T1000 (cell line): Measurements from ENCODE around the gene ATF6.
"Not testable (repeated sequence)": the region's sequence is repeated elsewhere in the genome, so short reads cannot be mapped to it uniquely, and the experiment has no call there.

Experiments used
- DNase-seq: peaks from one replicate; lab custom pipeline; 2025; ENCODE audit warnings: mixed read lengths; lab: John Stamatoyannopoulos, UW

Gene ATF6

DNA sequence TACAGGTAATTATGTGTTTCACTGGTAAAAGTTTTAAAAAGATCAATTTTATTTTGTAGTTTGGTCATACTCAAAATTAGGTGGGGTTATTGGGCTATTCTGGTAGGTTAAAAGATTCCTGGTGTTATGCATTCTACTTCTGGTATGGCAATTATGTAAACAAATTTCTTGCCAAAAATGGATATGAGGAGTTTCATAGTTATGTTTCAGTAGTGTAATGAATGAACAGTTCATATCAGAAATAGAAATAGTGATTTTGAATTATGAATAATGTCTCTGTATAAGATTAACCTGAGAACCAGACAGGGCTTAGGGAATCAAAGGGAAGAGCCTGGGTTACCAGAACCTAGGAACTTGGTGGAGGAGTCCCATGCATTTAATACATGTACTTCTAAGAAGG, 15.9 kb downstream of the ATF6 start:
- DNase-seq = no peak

DNA sequence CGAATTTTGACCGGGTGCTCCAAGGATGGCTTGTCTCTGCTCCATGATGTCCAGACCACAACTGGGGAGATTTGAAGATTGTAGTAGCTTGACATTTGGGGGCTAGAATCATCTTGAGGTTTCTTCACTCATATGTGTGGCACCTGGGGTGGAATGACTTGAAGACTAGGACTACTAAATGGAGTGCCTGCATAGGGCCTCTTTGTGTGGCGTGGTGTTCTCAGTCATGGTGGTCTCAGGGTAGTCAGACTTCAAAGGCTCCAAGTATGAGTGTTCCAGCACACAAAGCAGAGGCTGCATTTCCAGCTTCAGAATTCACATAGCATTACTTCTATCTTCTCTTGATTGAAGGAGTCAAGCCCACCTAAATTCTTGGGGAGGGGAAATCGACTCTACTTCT, 16.8 kb downstream of the ATF6 start:
- DNase-seq = no peak

DNA sequence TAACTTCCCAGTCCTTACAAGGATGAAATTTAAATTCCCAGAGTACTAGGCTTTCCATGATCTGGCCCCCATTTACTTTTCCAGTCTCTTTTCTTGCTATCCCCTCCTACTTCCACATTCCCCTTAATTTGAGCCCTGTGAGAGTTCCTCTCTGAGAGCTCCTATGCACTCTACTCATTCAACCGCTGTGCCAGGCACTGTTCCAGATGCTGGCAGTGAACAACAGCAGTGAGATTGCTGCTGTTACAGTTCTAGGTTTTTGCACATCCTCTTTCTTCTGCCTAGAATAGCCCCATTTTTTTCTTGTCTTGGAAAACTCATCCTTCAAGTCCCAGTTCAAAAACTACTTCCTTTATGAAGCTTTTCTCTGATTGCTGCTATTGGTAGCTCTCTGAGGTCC, 18.8 kb downstream of the ATF6 start:
- DNase-seq = no peak

GRCh38 chr1:161787355-161787754, 21.2 kb downstream of the ATF6 start:
- no peak for DNase-seq

- DNase-seq = no peak
Measured at GRCh38 chr1:161790587-161791317, 24.6 kb downstream of the ATF6 start.

GRCh38 chr1:161791904-161792655, 26.0 kb downstream of the ATF6 start:
- DNase-seq = no peak

- DNase-seq = no peak
Measured at GRCh38 chr1:161792740-161793139, 26.6 kb downstream of the ATF6 start.

GRCh38 chr1:161799792-161800191, 33.7 kb downstream of the ATF6 start:
- DNase-seq = no peak

DNA sequence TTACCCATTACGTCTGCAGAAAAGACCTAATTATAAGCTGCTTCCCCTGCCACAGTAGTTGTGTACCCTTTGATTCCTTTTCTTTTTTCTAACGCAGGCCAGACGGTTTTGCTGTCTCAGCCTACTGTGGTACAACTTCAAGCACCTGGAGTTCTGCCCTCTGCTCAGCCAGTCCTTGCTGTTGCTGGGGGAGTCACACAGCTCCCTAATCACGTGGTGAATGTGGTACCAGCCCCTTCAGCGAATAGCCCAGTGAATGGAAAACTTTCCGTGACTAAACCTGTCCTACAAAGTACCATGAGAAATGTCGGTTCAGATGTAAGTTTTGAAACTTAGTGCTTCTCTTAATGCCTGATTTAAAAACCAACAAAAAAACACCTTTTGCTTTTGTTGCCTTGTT, 35.8 kb downstream of the ATF6 start:
- DNase-seq = no peak

GRCh38 chr1:161803181-161803580, 37.1 kb downstream of the ATF6 start:
- no peak for DNase-seq

DNA sequence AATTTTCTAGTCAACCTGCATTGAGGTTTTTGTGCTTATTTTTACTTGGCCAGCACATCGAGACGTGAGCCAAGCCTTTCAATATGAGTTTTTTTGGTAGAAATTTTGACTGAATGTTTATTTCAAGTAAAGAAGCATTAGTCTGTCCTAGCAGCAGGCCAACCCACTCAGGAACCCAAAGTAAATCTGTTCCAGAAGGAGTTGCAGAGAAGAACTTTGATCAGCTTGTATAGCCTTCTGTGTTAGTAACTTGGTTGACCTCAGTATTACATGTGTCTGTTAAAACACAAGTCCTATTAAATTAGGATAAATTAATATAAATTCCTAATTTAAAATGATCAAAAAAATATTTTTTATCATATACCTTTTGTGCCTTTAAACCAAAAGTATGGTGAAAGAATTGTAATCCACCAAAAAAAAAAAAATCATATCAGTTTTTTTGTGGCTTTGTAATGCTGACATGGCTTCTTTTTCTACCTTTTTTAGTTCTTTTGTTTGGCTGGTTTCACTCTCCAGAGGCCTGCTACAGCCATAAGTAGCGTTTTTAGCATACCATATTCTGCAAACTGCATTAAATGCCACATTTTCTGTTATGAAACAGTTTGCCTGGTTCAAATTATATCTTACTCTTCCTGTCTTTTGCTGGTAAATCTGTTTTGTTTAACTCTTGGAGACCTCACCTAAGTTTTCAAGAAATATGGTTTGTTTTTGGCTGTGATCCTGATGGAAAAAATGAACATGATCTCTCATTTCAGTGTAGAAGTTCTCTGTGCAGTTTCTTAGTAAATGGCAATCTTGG, 39.5 kb downstream of the ATF6 start:
- DNase-seq = no peak

GRCh38 chr1:161809202-161809601, 43.1 kb downstream of the ATF6 start:
- not testable (repeated sequence) for DNase-seq

DNA sequence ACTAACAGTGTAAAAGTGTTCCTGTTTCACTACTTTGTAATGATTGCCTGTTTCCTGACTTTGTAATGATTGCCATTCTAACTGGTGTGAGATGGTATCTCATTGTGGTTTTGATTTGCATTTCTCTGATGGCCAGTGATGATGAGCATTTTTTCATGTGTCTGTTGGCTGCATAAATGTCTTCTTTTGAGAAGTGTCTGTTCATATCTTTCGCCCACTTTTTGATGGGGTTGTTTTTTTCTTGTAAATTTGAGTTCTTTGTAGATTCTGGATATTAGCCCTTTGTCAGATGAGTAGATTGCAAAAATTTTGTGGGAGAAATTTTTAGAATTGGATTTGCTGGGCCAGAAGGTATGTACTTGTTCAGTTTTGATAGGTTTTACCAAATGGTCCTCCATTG, 43.5 kb downstream of the ATF6 start:
- DNase-seq = not testable (repeated sequence)

- DNase-seq = no peak
Measured at GRCh38 chr1:161810780-161811179, 44.7 kb downstream of the ATF6 start.

- DNase-seq = no peak
Measured at GRCh38 chr1:161816201-161816600, 50.1 kb downstream of the ATF6 start.

- no peak for DNase-seq
Measured at GRCh38 chr1:161817176-161817730, 51.1 kb downstream of the ATF6 start.

DNA sequence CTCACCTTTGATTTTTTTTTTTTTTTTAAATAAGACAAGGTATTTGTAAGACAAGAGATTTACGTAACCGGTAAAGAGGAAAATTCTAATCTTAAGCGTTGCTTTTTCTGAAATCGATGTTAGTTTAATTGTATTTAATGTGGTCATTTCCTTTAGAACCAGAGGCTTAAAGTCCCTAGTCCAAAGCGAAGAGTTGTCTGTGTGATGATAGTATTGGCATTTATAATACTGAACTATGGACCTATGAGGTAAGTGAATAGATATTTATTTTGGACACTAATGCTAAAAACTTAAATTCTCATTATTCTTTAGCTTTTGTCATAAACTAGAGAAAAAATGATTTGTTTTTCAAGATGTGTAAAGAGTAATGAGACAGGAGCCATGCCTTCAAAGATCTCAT, 54.8 kb downstream of the ATF6 start:
- no peak for DNase-seq

DNA sequence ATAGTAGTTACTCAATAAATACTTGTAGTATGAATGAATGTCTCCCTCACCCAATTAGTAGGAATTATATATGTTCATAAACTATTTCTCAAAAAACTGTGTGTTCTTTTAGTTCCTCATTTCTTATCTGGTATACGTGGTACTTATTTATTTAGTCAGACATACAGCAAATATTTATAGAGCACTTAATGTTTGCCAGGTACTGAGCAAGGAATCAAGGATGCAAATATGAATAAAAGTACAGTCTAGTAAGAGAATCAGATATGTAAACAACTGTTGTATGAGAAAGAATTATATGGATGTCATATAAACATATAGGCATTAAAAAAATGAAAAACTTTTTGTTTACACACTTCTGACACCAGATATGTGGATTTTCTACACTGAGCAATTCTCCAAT, 58.5 kb downstream of the ATF6 start:
- no peak for DNase-seq

DNA sequence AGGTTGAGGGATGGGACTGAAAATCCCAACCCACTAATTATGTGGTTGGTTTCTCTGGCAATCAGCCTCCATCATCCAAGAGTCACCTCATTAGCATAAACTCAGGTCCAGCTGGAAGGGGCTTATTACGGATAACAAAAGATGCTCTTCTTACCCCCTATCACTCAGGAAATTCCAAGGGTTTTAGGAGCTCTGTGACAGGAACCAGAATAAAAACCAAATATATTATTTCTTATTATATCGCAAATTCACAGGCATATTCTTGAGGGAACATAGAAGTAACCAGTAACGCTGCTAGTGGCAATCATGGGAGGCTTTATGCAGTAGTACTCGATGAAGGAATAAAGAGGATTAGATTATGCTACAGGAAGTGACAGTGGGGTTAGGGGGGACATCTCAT, 59.7 kb downstream of the ATF6 start:
- no peak for DNase-seq

DNA sequence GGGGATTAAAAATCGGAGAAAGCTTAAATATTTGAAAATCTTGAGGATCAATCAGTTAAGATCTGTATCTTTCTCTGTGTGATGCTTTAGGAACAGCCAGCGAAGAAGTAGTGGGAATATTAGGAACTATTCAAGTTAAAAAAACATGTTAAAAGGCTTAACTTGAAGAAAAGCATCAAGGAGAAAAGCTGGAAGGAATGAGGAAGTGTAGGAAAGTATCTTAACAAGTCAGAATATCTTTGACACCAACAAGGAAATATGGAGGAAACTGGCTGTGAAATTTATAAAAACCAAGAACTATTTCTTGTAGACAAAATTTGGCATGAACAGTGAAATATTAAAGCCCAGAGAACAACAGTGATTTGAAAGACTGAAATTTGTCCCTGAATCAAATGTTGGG, 60.4 kb downstream of the ATF6 start:
- no peak for DNase-seq

GRCh38 chr1:161827786-161828185, 61.7 kb downstream of the ATF6 start:
- DNase-seq = no peak

DNA sequence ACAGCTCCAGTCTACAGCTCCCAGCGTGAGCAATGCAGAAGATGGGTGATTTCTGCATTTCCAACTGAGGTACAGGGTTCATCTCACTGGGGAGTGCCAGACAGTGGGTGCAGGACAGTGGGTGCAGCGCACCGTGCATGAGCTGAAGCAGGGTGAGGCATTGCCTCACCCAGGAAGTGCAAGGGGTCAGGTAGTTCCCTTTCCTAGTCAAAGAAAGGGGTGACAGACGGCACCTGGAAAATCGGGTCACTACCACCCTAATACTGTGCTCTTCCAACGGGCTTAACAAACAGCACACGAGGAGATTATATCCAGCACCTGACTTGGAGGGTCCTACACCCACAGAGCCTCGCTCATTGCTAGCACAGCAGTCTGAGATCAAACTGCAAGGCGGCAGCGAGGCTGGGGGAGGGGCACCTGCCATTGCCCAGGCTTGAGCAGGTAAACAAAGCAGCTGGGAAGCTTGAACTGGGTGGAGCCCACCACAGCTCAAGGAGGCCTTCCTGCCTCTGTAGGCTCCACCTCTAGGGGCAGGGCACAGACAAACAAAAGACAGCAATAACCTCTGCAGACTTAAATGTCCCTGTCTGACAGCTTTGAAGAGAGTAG, 66.3 kb downstream of the ATF6 start:
- DNase-seq = not testable (repeated sequence)
